ENCODE measurements around the gene FBXO10.

FBXO10 gene

DNA sequence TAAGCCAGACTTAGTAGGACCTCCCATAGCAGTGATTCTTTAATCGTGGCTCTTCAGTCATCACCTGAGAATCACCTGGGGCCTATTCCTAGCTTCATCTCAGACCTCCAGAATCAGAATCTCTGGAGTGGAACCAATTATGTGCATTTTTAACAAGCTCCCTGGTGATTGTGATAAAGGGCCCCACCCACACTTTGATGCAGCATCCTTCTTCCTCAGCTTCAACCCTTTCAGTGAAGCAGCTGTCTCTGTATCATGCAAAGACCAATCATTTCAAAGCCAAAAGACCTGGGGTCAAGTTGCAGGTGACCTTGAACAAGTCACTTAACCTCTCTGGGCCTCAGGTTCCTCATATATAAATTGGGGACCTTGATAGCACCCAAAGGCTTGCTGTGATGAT is 17.1 kb downstream of the FBXO10 start:
- Histone ChIP-seq H3K4me1 (ENCODE audit: low read length) (peaks cover 15% of the 10 kb centered on the region), H3K4me2 (ENCODE audit: low read length) (no peak overlapping the region)
- TF ChIP-seq EZH2phosphoT487 (IDR thresholded peaks at IDR 0.05; ENCODE audit: low read depth), result no peak
- TF ChIP-seq, protein P1, sequence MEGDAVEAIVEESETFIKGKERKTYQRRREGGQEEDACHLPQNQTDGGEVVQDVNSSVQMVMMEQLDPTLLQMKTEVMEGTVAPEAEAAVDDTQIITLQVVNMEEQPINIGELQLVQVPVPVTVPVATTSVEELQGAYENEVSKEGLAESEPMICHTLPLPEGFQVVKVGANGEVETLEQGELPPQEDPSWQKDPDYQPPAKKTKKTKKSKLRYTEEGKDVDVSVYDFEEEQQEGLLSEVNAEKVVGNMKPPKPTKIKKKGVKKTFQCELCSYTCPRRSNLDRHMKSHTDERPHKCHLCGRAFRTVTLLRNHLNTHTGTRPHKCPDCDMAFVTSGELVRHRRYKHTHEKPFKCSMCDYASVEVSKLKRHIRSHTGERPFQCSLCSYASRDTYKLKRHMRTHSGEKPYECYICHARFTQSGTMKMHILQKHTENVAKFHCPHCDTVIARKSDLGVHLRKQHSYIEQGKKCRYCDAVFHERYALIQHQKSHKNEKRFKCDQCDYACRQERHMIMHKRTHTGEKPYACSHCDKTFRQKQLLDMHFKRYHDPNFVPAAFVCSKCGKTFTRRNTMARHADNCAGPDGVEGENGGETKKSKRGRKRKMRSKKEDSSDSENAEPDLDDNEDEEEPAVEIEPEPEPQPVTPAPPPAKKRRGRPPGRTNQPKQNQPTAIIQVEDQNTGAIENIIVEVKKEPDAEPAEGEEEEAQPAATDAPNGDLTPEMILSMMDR (IDR thresholded peaks at IDR 0.05; ENCODE audit: low read depth, low read length), result no peak

DNA sequence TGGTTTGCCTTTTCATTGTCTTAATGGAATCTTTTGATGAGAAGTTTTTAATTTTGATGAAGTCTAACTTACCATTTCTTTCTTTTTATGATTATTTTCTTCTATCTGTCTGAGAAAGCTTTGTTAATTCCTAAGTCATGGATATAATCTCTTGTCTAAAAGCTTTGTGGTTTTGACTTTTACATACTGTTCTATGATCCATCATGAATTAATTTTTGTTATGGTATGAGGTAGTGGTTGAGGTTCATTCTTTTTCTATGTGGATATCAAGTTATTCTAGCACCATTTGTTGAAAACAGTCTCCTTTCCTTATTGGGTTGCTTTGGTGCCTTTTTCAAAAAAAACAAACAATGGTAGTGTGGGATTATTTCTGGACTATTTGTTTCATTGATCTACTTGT is 20.4 kb downstream of the FBXO10 start:
- Histone ChIP-seq H3K27me3 (ENCODE audit: low read depth, low read length) (no peaks in the 10 kb centered on the region), H3K36me3 (replicated peaks; ENCODE audit: low read depth, low read length) (peaks cover 2% of the 10 kb centered on the region), H3K4me3 (ENCODE audit: low read length) (no peak overlapping the region), H2AFZ (ENCODE audit: low read depth, low read length) (no peak overlapping the region), H3K4me2 (ENCODE audit: low read length) (no peak overlapping the region), H3K27ac (ENCODE audit: low read length) (no peak overlapping the region), H3K9ac (ENCODE audit: low read length) (no peak overlapping the region), H4K20me1 (ENCODE audit: insufficient read depth, low read length) (no peaks in the 10 kb centered on the region; the same call in 1 of the 2 replicates), H3K79me2 (ENCODE audit: low read length) (no peaks in the 10 kb centered on the region), H3K9me3 (ENCODE audit: insufficient read depth, low read length) (no peaks in the 10 kb centered on the region), H3K4me1 (ENCODE audit: low read length) (peaks cover 15% of the 10 kb centered on the region)
- TF ChIP-seq, protein P1 (IDR thresholded peaks at IDR 0.05; ENCODE audit: low read depth, low read length), result no peak
- no peak for TF ChIP-seq EZH2phosphoT487 (IDR thresholded peaks at IDR 0.05; ENCODE audit: low read depth)

More for the DNA sequence above, 17.1 kb downstream of the FBXO10 start:
- H3K79me2 ChIP-seq (ENCODE audit: low read length), result peaks cover 2% of the 10 kb centered on the region; the same call in 1 of the 2 replicates
- no peak overlapping the region for H2AFZ ChIP-seq (ENCODE audit: low read depth, low read length)
- peaks cover 8% of the 10 kb centered on the region; the same call in 1 of the 2 replicates for H3K9me3 ChIP-seq (ENCODE audit: insufficient read depth, low read length)
- no peaks in the 10 kb centered on the region; the same call in 1 of the 2 replicates for H4K20me1 ChIP-seq (ENCODE audit: insufficient read depth, low read length)
- H3K27ac ChIP-seq (ENCODE audit: low read length), result no peak overlapping the region
- H3K9ac ChIP-seq (ENCODE audit: low read length), result no peak overlapping the region
- H3K36me3 ChIP-seq (replicated peaks; ENCODE audit: low read depth, low read length), result peaks cover 20% of the 10 kb centered on the region
- no peaks in the 10 kb centered on the region for H3K27me3 ChIP-seq (ENCODE audit: low read depth, low read length)
- H3K4me3 ChIP-seq (ENCODE audit: low read length), result no peak overlapping the region

- H3K4me2 ChIP-seq (ENCODE audit: low read length), result no peak overlapping the region
- no peaks in the 10 kb centered on the region for H3K27me3 ChIP-seq (ENCODE audit: low read depth, low read length)
- TF ChIP-seq EZH2phosphoT487 (IDR thresholded peaks at IDR 0.05; ENCODE audit: low read depth), result no peak
- H3K9ac ChIP-seq (ENCODE audit: low read length), result no peak overlapping the region
- no peak overlapping the region for H3K27ac ChIP-seq (ENCODE audit: low read length)
- H3K4me1 ChIP-seq (ENCODE audit: low read length), result peaks cover 6% of the 10 kb centered on the region
- peaks cover 2% of the 10 kb centered on the region for H3K36me3 ChIP-seq (replicated peaks; ENCODE audit: low read depth, low read length)
- H3K4me3 ChIP-seq (ENCODE audit: low read length), result no peak overlapping the region
- no peaks in the 10 kb centered on the region for H3K79me2 ChIP-seq (ENCODE audit: low read length)
- H2AFZ ChIP-seq (ENCODE audit: low read depth, low read length), result no peak overlapping the region
- H4K20me1 ChIP-seq (ENCODE audit: insufficient read depth, low read length), result no peaks in the 10 kb centered on the region; the same call in 1 of the 2 replicates
- H3K9me3 ChIP-seq (ENCODE audit: insufficient read depth, low read length), result no peaks in the 10 kb centered on the region
Measured at GRCh38 chr9:37554318-37554717, 21.9 kb downstream of the FBXO10 start.

GRCh38 chr9:37551888-37552287 is 24.3 kb downstream of the FBXO10 start:
- no peak overlapping the region for H3K4me3 ChIP-seq (ENCODE audit: low read length)
- TF ChIP-seq, protein P1 (IDR thresholded peaks at IDR 0.05; ENCODE audit: low read depth, low read length), result no peak
- no peak for TF ChIP-seq EZH2phosphoT487 (IDR thresholded peaks at IDR 0.05; ENCODE audit: low read depth)
- H3K27ac ChIP-seq (ENCODE audit: low read length), result no peak overlapping the region

More at GRCh38 chr9:37551888-37552287, 24.3 kb downstream of the FBXO10 start:
- no peak overlapping the region for H3K9ac ChIP-seq (ENCODE audit: low read length)
- no peaks in the 10 kb centered on the region for H4K20me1 ChIP-seq (ENCODE audit: insufficient read depth, low read length)
- no peaks in the 10 kb centered on the region for H3K9me3 ChIP-seq (ENCODE audit: insufficient read depth, low read length)
- peaks cover 6% of the 10 kb centered on the region for H3K4me1 ChIP-seq (ENCODE audit: low read length)
- H2AFZ ChIP-seq (ENCODE audit: low read depth, low read length), result no peak overlapping the region
- H3K27me3 ChIP-seq (ENCODE audit: low read depth, low read length), result no peaks in the 10 kb centered on the region
- H3K4me2 ChIP-seq (ENCODE audit: low read length), result no peak overlapping the region
- H3K79me2 ChIP-seq (ENCODE audit: low read length), result no peaks in the 10 kb centered on the region
- no peaks in the 10 kb centered on the region for H3K36me3 ChIP-seq (replicated peaks; ENCODE audit: low read depth, low read length)

All from OCI-LY3 (cell line).